ENCODE results near the gene C1QL1.

The C1QL1 gene

GRCh38 chr17:44967026-44967906 is 837 bp downstream of the C1QL1 start:
- TF ChIP-seq SUZ12 (IDR thresholded peaks at IDR 0.05), result no peak
- no peak for TF ChIP-seq NFRKB (IDR thresholded peaks at IDR 0.05)
- no peak for TF ChIP-seq HDGF (IDR thresholded peaks at IDR 0.05; ENCODE audit: borderline replicate concordance)
- TF ChIP-seq FOXA1 (IDR thresholded peaks at IDR 0.05), result no peak
- no peak for TF ChIP-seq SP1 (IDR thresholded peaks at IDR 0.05)
- no peak for TF ChIP-seq FOXK2 (IDR thresholded peaks at IDR 0.05)
- no peak for TF ChIP-seq L3MBTL2 (conservative IDR thresholded peaks at IDR 0.05)
- TF ChIP-seq ELF4 (IDR thresholded peaks at IDR 0.05), result no peak
- no peak for TF ChIP-seq FOXM1 (IDR thresholded peaks at IDR 0.05; ENCODE audit: borderline replicate concordance)
- no peak for TF ChIP-seq TARDBP (IDR thresholded peaks at IDR 0.05)
- TF ChIP-seq BHLHE40 (IDR thresholded peaks at IDR 0.05; ENCODE audit: borderline replicate concordance), result no peak
- no peak for TF ChIP-seq ZNF384 (IDR thresholded peaks at IDR 0.05)
- no peak for TF ChIP-seq PKNOX1 (IDR thresholded peaks at IDR 0.05)
- TF ChIP-seq CTBP1 (IDR thresholded peaks at IDR 0.05; ENCODE audit: borderline replicate concordance), result no peak
- no peak for TF ChIP-seq LEF1 (IDR thresholded peaks at IDR 0.05; ENCODE audit: borderline replicate concordance)
- TF ChIP-seq ARNT (IDR thresholded peaks at IDR 0.05), result no peak
- POLR2A ChIA-PET, result no interaction called here
- CTCF ChIA-PET, result no interaction called here
- DNase-seq (ENCODE audit: extremely low spot score), result no peak

GRCh38 chr17:44966348-44967025 is 1.6 kb downstream of the C1QL1 start:
- POLR2A ChIA-PET, result no interaction called here
- CTCF ChIA-PET, result no interaction called here
- no peak for DNase-seq (ENCODE audit: extremely low spot score)
- TF ChIP-seq FOXM1 (IDR thresholded peaks at IDR 0.05; ENCODE audit: borderline replicate concordance) (no peak), FOXA1 (IDR thresholded peaks at IDR 0.05) (no peak), L3MBTL2 (conservative IDR thresholded peaks at IDR 0.05) (no peak), BHLHE40 (IDR thresholded peaks at IDR 0.05; ENCODE audit: borderline replicate concordance) (no peak), ARNT (IDR thresholded peaks at IDR 0.05) (no peak), SUZ12 (IDR thresholded peaks at IDR 0.05) (no peak), TARDBP (IDR thresholded peaks at IDR 0.05) (no peak)

GRCh38 chr17:44965481-44966234 is 2.4 kb downstream of the C1QL1 start:
- no peak for DNase-seq (ENCODE audit: extremely low spot score)
- TF ChIP-seq TARDBP (IDR thresholded peaks at IDR 0.05), result no peak
- no peak for TF ChIP-seq ELF4 (IDR thresholded peaks at IDR 0.05)
- TF ChIP-seq L3MBTL2 (conservative IDR thresholded peaks at IDR 0.05), result no peak
- no peak for TF ChIP-seq SUZ12 (IDR thresholded peaks at IDR 0.05)
- no peak for TF ChIP-seq NFRKB (IDR thresholded peaks at IDR 0.05)
- no peak for TF ChIP-seq ZNF384 (IDR thresholded peaks at IDR 0.05)
- no peak for TF ChIP-seq HDGF (IDR thresholded peaks at IDR 0.05; ENCODE audit: borderline replicate concordance)
- TF ChIP-seq CTBP1 (IDR thresholded peaks at IDR 0.05; ENCODE audit: borderline replicate concordance), result no peak
- no peak for TF ChIP-seq FOXM1 (IDR thresholded peaks at IDR 0.05; ENCODE audit: borderline replicate concordance)
- TF ChIP-seq BHLHE40 (IDR thresholded peaks at IDR 0.05; ENCODE audit: borderline replicate concordance), result no peak
- TF ChIP-seq FOXA1 (IDR thresholded peaks at IDR 0.05), result no peak
- TF ChIP-seq ARNT (IDR thresholded peaks at IDR 0.05), result no peak
- TF ChIP-seq FOXK2 (IDR thresholded peaks at IDR 0.05), result no peak
- TF ChIP-seq PKNOX1 (IDR thresholded peaks at IDR 0.05), result no peak
- ChIA-PET CTCF (no interaction called here), POLR2A (no interaction called here)

- peak; percentile 49 for DNase-seq (ENCODE audit: extremely low spot score)
- TF ChIP-seq L3MBTL2 (conservative IDR thresholded peaks at IDR 0.05) (no peak), CTBP1 (IDR thresholded peaks at IDR 0.05; ENCODE audit: borderline replicate concordance) (no peak), LEF1 (IDR thresholded peaks at IDR 0.05; ENCODE audit: borderline replicate concordance) (no peak), ZNF384 (IDR thresholded peaks at IDR 0.05) (no peak), FOXA1 (IDR thresholded peaks at IDR 0.05) (no peak), HDGF (IDR thresholded peaks at IDR 0.05; ENCODE audit: borderline replicate concordance) (no peak), NFRKB (IDR thresholded peaks at IDR 0.05) (no peak)
- ChIA-PET POLR2A (no interaction called here), CTCF (interaction anchor here (1.2 to 1.7 kb wide), 3 partner anchors 10 to 60 kb away, joined by 4 to 10 read pairs (median 5); no protein-coding TSS in a partner anchor)
Observed at GRCh38 chr17:44961921-44962350, 6.2 kb downstream of the C1QL1 start.

GRCh38 chr17:44960691-44961090 is 7.4 kb downstream of the C1QL1 start:
- ChIA-PET CTCF (interaction anchor here (0.7 kb wide), 1 partner anchor 43 kb away, joined by 3 read pairs; no protein-coding TSS in a partner anchor), POLR2A (interaction anchor here (1.5 kb wide), 1 partner anchor 12 kb away, joined by 4 read pairs; no protein-coding TSS in a partner anchor)
- no peak for DNase-seq (ENCODE audit: extremely low spot score)
- no peak for TF ChIP-seq ELF4 (IDR thresholded peaks at IDR 0.05)
- no peak for TF ChIP-seq L3MBTL2 (conservative IDR thresholded peaks at IDR 0.05)

Measured in HEK293T (cell line).